H1 (cell line): ENCODE data around the gene CIZ1. TPM values are rescaled to one million over a fixed set of nuclear protein-coding genes. Genes with fewer than 3 reads are reported as not detected.

Experiments
- CHD7 ChIP-seq: fragments of 300-600 bp; sonication (generic); IDR thresholded peaks from 2 replicates; pipeline ENCODE4 v1.7.1; 2012; ENCODE audit warnings: low read length, moderate library complexity, mild to moderate bottlenecking, inconsistent platforms; ENCODE audit not compliant: insufficient replicate concordance
- RNF2 ChIP-seq: fragments of 200-900, 300-1000 bp; sonication (generic); IDR thresholded peaks from 2 replicates; pipeline ENCODE4 v1.7.1; 2016; ENCODE audit warnings: borderline replicate concordance, low read depth, mild to moderate bottlenecking, antibody characterized with exemption, low read length; ENCODE audit not compliant: poor library complexity, severe bottlenecking; ENCODE audit errors: missing control alignments
- polyA plus RNA-seq, 7 experiments: library from polyadenylated mRNA; depleted of rRNA in 3 of 7; stranded (reverse) in 5 of 7; unstranded in 2 of 7; fragments of >200 nt in 5 of 7; fragments of 200-250 nt in 2 of 7; gene quantifications; 1 replicate in 5 of 7; 2 replicates in 1 of 7; 4 replicates in 1 of 7; pipeline versions ENCODE4 v1.2.1 to v1.2.3, GENCODE V29; 2011 to 2013; ENCODE audit warnings: missing spikeins in 2 of 7, mixed read lengths in 2 of 7
- total RNA-seq: library from RNA; stranded (reverse); fragmentation: NEBNext Ultra II Directional; extraction: Animal tissue kit (Norgen Biotek cat#: 25700); gene quantifications from 2 replicates; pipeline ENCODE4 v1.2.1, GENCODE V29; 2021

The CIZ1 gene
- total and polyA plus RNA-seq, 2 of the 8 experiments (the other 6 are each of a cell fraction or from before 2014, with no cell fraction given): 66.0 to 107 TPM

- TF ChIP-seq CHD7: no peak
- no peak for TF ChIP-seq RNF2
Measured at GRCh38 chr9:128211981-128212281, 20.6 kb upstream of the CIZ1 start (continued).
